ENCODE data around the gene ETNPPL.

DNA sequence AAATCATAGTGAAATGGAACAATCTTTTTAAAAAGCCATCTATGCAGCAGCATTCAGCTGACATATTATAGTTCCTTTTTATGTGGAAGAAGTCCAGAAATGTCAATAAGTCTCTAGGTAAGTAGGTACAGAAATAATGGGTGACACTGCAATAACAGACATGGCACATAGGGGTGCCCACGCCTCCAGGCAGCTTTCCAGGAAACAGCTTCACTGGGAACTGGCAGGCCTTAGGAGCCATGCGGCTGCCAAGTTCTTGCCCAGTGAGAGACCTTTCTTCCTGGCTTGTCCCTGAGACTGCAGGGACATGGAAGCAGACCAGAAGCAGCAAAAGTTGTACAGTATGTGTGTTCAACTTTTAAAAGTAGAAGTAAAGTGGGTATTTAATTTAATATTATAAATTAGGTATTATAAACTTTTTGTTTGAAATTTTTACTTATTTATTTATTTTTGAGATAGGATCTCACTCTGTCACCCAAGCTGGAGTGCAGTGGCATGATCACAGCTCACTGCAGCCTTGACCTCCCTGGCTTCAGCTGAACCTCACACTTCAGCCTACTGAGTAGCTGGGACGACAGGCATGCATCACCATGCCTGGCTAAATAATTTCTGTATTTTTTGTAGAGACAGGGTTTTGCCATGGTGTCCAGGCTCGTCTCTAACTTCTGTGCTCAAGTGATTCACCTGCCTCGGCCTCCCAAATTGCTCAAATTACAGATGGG lies 12.1 kb upstream of the ETNPPL start:
- no peak for TF ChIP-seq CTCF (conservative IDR thresholded peaks at IDR 0.05)
- no peak for TF ChIP-seq EZH2 (IDR thresholded peaks at IDR 0.05; ENCODE audit: low read depth)

All from PC-9 (cell line).